ENCODE data around the gene GALNT18. TPM values are rescaled to one million over a fixed set of nuclear protein-coding genes. Genes with fewer than 3 reads are reported as not detected.
A peak's percentile ranks its signal among the peaks of the same experiment; 100 is the strongest.

The GALNT18 gene
- total RNA-seq, 1 donor from 2014 or later = 9.4 TPM

DNA sequence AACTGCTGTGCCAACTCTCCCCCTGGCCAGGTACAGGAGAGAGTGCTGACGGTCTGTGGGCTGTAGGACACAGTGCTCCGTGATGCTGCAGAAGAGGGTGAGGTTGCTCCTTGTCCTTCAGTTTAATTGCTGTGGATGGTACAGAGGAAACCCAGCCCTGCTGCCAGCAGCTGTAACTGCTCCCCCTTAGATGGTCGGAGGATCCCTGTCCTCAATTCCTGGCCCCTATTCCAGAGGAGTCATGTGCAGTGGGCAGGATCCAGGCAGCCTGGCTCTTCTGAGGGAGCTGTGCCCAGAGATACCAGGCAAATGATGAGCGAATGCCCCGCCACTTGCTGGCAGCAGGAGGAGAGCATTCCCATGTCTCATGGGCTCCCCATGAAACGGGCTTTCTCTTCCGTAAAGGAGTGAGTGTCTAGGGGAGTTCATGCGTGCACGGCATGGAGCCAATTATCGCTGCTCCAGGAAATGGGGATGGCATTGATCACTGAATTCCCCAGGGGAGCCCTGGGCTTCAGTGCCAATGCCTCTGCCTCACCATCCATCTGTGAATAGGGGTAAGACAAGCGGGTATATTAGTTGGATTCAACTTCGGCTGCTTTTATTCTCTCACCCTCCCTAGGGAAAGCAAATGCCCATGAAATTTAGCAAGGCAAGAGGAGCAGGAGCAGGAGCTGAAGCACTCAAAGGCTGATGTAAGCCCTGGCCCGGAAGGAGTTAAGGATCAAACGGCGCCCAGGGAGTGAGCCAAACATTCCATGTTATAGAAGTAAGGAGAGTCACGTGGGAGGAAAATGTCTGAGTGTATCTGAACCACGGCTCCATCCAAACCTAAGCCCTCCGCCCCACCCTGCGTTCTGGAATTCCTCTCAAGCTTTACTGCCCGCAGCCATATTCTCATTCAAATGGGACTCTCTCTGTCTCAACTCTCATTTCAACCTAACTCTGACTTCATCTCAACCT lies 217.8 kb downstream of the GALNT18 start:
- no peak for ATAC-seq

DNA sequence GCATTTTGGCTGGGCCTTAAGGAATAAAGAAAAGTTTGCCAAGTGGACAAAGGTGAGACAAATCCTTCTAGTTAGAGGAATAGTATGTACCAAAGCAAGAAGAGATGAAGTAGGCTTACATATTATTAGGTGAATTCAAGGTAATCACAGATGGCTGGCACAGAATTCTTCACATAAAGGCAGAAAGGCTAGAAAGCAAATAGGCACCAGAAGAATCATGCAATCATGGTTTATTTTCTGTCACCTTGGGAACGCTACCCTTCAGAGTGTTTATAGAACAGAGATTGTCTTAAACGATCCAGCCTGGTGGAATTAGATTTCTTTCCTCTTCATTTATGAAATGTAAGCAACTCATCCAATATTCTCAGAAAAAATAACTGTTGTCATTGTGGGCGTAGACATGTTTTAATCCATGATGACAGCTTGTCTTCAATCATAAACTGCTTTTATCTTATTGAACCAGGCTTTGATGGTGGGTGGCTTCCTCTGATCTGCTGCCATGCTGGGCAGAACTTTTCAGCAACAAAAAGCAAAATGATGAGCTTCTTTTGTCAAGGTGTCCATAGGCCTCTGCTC lies 219.8 kb downstream of the GALNT18 start:
- ATAC-seq = no peak

DNA sequence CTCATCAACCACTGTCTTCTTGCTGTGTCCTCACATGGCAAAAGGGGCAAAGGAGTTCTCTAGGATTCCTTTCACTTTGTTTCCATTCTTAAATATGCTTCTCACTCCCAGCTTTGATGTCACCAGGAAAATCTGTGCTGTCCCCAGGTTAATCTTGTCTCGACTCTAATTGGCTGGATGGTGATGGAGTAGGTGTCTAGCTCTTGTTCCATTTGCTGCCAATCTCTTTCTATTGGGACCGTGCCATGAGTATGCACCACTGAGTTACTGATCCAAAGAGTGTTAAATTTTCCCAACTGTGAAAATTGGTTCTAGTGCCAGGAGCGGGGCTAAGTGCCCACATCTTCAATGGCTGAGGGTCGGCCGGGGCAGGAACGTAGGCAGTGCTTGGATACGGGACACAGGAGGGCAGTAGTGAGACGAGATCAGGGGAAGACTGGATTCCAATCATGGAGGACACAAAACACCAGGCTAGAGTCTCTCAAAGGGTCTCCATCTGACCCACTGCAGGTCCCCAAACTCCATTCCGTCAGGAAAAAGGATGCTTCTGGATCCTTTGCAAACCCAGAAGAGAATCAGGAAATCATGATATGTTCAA lies 221.1 kb downstream of the GALNT18 start:
- no peak for ATAC-seq

DNA sequence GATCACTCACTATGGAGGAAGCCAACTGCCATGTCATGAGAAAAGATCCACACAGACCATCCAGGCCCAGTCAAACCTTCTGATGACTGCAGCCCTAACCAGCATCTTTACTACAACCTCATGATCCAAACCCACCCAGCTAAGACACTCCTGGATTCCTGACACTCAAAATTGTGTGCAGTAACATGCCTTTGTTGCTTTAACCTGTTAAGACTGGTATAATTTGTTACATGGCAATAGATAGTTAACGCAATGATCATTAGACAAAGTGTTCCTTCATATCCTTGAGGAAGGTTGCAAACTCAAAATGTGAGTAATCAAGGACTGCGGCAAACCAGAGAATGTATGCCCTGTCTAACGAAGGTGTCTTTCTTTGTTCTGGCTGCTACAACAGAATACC lies 221.7 kb downstream of the GALNT18 start:
- no peak for ATAC-seq

DNA sequence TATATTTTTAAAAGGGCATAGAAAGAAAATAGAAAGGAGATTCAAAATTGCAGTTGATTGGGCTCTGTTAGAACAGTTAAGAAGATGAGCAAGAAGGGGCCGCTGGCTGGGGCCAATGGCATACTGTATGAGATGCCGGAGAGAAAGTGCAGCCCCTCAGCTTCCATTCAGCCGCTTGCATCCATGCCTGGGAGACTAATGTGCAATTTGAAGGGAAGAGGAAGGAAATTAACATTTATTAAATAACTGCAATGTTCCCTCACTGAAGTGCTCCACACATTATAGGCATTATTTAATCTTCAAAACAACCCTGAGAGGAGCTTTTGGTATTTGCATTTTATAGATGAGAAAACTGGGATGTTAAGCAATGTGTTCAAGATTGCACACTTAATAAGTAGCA lies 224.0 kb downstream of the GALNT18 start:
- ATAC-seq = no peak

DNA sequence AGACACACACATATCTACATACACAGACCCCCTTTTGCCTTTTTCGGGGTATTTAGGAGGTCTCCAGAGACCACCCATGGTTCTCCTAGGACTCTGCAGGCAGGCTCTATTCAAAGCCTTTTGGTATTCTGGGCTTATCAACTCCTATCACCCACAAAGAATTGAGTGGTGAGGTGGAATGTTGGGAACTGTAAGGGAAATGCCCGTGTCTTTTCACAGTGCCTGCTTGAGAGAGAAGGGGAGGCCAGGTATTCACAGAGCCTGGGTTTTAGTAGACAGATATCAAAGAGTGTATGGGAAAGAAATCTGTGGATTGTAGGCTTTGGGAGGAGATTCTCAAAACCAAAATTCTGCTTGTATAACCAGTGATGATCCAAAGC lies 224.8 kb downstream of the GALNT18 start:
- no peak for ATAC-seq

DNA sequence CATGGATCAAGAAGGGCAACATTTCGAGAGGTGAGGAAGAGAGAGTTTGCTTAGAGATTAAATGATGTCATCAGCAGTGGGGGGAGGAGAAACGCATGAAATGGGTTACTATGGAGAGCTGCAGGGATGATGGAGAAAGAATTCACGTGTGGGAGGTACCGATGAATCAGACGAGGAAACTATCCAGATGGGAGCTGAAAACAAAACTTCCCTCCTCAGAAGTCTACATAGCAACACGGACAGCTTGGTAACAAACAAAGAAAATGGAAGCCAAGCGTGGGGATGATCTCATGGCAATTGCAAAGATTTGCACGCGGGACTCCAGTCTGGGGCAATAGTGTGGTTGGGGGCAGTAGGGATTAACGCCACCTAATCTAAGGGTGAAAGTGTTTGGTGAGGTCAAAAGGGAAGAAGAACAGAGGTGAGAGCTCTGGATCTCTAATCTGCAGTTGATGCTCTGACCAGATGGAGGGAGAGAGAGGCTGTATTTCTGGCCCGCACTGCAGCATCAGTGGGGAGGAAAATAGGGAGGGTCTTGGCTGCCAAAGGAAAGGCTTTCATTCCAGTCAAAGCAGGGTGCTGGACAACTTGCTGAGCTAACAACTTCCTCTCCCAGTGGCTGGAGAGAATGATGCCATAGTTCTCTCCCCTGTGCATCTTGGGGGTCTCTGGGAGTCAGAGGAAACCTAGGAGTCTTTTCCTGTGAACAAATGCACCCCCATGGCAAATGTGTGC lies 225.3 kb downstream of the GALNT18 start:
- ATAC-seq = peak; percentile 60

DNA sequence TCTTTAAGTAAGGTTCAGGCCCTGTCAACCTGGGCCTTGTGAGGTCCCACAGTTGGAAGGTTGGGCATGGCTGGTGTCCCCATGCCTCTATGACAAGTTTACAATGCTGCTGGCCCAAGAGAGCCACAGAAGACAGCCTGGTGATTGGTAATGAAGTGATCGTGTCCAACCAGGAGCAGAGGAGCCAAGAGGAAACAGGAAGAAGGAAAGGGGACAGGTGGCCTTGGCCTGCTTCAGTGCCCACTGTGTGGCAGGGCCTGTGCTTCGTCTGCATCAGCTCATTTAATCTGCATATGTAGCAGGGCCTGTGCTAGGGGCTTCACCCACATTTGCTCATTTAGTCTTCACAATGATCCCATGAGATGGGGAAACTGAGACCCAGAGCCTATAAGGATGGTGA lies 226.7 kb downstream of the GALNT18 start:
- no peak for ATAC-seq

DNA sequence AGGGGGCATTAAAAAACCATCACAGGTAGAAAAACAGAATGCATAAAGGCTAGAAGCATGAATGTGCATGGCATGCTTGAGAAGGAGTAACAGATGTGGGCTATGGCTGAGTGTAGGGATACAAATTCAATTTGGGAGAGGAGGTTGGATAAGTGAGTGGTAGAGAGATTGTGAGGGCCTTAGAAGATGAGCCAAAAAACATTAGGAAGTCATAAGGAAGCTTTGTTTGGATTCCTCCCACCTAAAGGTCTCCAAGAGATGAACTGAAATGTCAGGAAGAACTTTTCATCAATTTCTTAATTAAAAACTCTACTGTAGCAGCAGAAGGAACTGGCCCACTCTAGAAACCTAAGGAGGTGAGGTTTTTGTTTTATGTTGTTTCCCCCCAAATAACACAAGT lies 227.6 kb downstream of the GALNT18 start:
- no peak for ATAC-seq

DNA sequence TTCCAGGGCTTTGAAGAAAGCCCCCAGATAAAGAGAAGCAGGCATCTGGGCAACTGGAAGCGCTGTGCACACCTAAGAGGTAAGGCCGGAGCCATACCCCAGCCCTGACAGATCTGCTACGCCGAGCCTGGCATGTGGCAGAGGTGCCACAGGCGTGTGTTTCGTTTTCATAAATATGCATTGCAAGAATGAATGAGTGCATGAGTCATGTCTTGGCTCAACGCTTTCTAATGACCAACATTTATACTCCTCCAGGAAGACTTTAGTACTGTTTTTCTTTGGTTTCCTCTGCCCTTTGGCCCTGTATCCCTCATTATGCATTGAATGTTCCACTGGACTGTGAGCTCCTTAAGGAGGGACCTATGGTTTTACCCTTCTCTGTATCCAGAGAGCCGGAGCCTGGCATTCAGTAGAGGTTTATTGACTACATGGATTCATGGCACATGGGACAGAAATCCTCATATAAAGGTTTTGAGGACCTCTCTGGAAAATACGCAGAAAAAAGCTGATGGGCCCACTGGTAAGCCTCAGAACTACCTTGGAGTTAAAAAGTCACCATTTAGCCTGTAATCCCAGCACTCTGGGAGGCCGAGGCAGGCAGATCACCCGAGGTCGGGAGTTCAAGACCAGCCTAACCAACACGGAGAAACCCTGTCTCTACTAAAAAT lies 229.9 kb downstream of the GALNT18 start:
- ATAC-seq = peak; percentile 81

DNA sequence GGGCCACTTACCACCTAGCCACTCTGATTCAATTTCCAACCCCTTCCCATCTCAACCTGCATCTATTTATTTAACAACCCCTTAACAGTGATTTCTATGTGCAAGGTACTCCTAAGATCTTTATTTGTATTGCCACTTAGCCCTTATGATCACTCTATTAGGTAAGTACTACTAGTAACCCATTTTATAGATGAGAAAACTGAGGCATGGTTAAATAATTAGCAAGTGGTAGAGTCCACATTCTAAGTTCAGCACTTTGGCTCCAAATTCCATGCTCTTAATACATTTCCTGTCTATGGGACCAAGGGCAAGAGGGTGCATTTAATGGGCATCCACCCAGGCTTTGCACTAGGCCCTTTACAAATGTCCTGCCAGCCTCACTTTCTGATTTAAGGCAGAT lies 230.6 kb downstream of the GALNT18 start:
- ATAC-seq = no peak

DNA sequence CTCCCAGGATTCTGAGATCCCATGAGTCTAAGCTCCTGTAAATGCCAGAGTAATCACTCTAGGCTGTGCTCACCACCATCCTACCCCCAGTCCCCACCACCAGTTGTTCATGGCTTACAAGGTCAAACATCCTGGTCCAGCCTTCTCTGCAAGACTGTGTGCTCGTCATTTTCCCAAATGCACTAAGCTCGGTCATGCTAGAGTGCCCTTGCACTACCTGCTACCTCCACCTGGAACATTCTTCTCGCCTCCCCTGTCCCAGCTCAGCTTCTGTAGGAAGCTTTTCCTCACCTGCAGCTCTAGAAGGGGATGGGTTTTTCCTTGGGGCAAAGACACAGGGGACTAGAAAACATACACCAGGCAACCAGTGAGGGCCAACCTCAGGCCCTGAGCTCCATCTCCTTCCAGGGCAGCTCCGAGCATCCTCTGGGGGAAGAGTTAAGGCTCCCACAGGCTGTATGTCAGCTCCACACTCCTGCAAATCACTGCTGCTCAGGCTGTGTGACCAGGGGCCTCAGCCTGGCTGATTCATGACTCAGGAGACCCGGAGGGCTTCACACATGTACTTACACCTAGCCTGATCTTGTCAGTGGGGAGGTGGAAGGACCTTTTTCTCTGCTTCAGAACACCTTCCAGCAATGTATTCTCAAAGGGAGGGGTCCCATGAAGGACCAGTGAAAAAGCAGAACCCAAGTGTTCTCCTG lies 231.6 kb downstream of the GALNT18 start:
- ATAC-seq = no peak

DNA sequence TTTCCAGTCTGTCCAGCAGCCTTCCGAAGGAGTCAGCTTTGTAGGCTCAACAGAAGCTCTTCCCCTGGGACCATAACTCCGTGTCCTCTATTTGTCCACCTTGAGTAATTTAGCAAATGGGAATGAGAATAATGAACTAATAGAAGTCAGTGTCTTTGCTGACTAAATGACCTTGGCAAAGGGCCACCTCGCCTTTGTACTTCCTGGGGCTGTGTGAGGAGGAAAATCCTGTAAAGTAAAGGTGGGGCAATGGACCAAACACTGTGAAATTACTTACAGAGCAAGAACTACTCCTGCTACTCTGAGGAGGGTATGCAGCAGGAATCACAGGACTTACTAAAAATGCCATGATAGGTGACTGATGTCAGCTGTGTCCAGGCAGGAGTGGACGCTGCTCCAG lies 232.6 kb downstream of the GALNT18 start:
- peak; percentile 22 for ATAC-seq

DNA sequence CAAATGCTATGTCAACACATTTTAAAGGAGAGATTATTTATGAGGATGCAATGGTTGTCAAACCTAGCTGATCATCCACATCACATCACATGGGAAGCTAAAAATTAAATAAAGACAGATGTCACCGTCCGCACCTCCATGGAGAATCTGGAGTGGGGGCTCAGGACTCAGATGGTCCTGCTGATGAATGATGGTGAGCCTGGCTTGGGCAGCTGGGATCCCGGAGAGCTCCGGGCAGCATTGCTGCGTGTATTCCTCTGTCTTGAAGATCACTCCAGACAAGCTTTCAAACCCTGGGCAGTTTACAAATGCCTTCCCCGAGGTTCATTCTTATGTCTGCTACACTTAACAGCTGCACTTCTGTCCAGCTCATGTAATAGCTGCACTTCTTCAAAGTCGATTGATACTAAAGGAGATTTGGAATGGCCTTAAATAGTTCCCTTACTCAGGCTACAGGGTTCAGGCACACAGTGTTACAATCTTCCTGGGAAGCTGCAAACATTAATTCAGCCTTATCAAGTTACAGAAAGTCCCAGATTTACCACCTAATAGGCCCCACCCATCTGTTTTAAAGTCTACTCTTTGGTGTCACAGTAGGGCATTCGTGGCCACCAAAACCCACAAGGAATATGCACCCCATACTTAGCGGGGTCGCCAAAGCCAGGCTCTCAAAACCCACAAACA lies 234.0 kb downstream of the GALNT18 start:
- ATAC-seq = no peak

DNA sequence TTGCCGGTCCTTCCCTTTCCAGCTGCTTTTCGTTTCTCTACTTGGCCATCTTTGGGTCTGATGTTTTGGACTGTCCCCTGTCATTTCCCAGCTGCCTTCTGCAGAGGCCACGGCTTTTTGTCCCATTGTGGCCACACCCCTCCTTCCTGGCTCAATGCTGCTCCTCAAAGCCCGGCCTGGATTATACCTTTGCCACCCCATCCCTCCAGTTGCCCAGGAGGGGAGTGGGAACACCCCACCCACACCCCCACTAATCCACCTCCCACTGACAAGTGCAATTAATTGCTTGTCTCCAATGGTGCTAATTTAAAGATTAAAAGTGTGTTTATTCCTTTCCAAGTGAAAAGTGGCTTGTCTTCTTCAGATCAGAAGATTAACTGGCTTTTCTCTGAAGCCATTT lies 234.6 kb downstream of the GALNT18 start:
- ATAC-seq = no peak

DNA sequence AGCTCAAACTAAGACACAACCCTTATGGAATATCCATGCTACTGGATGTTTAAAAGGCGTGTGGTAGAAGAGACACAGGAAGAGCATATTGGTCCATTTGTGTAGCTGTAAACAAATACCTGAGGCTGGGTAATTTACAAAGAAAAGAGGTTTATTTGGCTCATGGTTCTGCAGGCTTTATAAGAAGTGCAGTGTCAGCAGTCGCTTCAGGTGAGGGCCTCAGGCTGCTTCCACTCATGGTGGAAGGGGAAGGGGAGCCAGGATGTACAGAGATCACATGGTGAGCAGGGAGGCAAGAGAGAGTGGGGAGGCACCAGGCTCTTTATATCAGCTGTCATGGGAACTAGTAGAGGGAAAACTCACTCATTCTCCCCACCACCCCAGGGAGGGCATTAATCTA lies 237.0 kb downstream of the GALNT18 start:
- no peak for ATAC-seq

DNA sequence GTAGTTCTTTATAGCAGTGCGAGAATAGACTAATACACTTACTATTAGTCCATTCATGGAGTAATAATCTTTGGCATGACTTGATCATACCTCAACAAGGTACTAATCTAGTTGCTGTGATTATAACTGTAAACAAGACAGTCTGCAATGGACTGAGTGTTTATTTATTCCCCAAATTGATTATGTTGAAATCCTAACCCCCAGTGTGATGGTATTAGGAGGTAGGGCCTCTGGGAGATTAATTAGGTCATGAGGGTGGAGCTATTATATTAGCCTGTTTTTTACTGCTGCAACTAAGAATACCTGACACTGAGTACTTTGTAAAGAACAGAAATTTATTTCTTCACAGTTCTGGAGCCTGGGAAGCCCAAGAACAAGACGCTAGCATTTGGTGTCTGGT lies 237.8 kb downstream of the GALNT18 start:
- no peak for ATAC-seq

DNA sequence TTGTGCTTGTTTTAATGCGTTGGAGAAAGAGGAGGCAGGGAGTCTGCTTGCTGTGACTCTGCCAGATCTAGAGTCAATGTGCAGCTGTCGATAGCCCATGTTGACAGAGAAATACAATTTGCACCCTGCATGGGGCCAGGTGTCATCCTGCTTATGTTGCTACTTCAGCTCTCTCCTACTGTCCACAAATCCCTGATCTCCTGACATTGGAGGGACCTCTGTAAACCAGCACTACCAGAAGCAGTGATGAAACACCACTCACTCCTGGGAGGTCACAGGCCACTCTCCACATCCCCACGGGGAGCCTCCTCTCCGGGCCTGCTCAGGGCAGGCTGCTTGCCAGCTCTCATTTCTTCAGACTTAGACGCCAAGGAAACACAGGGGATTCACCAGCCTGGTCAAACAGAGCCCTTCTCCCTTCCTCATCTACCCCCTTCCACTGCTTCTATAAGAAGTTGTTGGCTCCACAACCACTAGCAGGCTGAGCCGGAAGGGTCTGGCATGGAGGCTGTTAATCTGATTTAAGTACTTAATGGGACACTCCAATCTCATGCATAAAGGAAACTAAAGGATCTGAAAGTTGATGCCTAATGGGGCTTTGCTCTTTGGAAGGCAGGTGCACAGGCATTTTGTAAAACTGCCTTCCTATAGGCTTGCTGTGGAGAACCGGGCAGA lies 238.8 kb downstream of the GALNT18 start:
- ATAC-seq = no peak

DNA sequence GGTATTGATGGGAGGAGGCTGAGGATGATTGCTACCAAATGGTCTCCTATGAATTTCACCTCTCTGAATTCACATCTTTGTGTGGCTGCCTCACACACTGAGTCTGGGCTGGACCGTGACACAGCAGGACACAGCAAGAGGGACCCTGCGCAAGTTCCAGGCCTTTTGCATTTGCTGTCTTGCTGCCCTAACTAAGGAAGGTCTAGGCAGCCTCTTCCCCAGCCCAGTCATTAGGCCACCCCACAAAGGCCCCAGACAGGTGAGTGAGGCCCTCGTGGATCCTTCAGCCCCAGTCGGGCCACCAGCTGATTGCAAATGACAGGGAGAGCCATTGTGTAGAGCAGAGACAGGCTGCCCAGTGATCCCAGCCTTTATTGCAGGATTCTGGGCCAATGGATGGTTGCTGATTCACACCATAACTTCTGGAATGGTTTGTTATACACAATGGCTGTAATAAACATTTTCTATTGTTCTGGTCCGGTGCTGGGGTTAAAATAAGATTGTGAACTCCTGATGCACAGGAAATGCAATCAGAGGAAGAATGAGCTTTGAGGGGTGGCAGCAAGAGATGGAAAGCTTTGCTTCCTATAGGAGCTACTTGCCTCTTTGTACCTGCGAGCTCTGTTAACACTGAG lies 240.2 kb downstream of the GALNT18 start:
- ATAC-seq = no peak

DNA sequence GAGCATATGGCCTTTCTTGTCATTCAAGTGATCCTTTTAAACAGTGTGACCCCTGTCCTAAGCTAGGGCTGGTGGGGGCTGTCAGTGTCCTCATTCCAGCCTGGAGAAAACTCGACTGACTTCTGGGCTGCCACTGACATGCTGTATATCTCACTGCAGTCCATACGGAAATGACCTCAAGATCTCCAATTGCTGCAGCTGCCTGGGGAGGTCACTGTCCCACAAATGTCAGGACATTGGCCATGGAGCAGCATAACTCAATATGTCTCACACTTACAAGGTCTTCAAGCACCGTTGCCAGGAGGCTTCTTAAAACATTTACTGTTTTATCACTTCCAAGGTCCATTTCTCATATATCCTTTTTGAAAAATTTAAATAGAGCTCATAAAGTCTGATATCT lies 240.9 kb downstream of the GALNT18 start:
- ATAC-seq = no peak

Data from esophagus mucosa (tissue), 1 donor.